ENCODE measurements around the gene TRAPPC12. TPM values are rescaled to one million over a fixed set of nuclear protein-coding genes. Genes with fewer than 3 reads are reported as not detected.

TRAPPC12 gene
- polyA plus RNA-seq, 1 donor (not counting 4 experiments of a cell fraction or from before 2014, with no cell fraction given) = 44.2 TPM

GRCh38 chr2:3520591-3520990 lies 141.1 kb downstream of the TRAPPC12 start:
- H3K9me3 ChIP-seq (ENCODE audit: control insufficient read depth, low read depth, low read length) = no peaks in the 10 kb centered on the region
- no peaks in the 10 kb centered on the region for H3K27me3 ChIP-seq (ENCODE audit: control insufficient read depth, extremely low read depth, insufficient read depth, low read length)
- TF ChIP-seq CTCF (optimal IDR thresholded peaks at IDR 0.05 in 1 of 3, IDR thresholded peaks at IDR 0.05 in 1 of 3, conservative IDR thresholded peaks at IDR 0.05 in 1 of 3; ENCODE audit: extremely low read depth in 1 of 3, insufficient read depth in 2 of 3, low read length in 3 of 3) = no peak
- no peak overlapping the region for H3K4me3 ChIP-seq (ENCODE audit: control insufficient read depth in 2 of 3, extremely low read depth in 1 of 3, insufficient read depth in 2 of 3, low read depth in 1 of 3, low read length in 3 of 3)
- peak overlapping the region; percentile 94 for H3K4me2 ChIP-seq (ENCODE audit: control insufficient read depth, extremely low read depth, insufficient read depth, low read depth, low read length)
- peaks cover 12% of the 10 kb centered on the region for H3K79me2 ChIP-seq (ENCODE audit: control insufficient read depth, insufficient read depth, low read length)
- H3K36me3 ChIP-seq (ENCODE audit: control insufficient read depth in 2 of 2, extremely low read depth in 1 of 2, insufficient read depth in 2 of 2, low read length in 2 of 2) = peaks cover 0 to 2% of the 10 kb centered on the region in 2 experiments
- no peak for FAIRE-seq
- H3K27ac ChIP-seq (ENCODE audit: control insufficient read depth, insufficient read depth, low read length) = no peak overlapping the region
- H4K20me1 ChIP-seq (ENCODE audit: control insufficient read depth, extremely low read depth, insufficient read depth, low read length) = no peaks in the 10 kb centered on the region
- peaks cover 15% of the 10 kb centered on the region for H3K4me1 ChIP-seq (ENCODE audit: control insufficient read depth, extremely low read depth, insufficient read depth, low read length)
- dilution Hi-C loops (cut with MboI; ENCODE audit: extremely low pct_ligation_motif_present, low sequenced_read_pairs) = no loop called here
- DNase-seq (ENCODE audit: low read depth, low spot score) = no peak
- H3K9ac ChIP-seq (ENCODE audit: control insufficient read depth, extremely low read depth, insufficient read depth, low read length) = no peak overlapping the region
- no peaks in the 10 kb centered on the region for H3K9me1 ChIP-seq (ENCODE audit: control insufficient read depth, extremely low read depth, insufficient read depth, low read length)
- no peak overlapping the region for H2AFZ ChIP-seq (ENCODE audit: control insufficient read depth, low read length)

GRCh38 chr2:3522961-3523421 lies 143.5 kb downstream of the TRAPPC12 start:
- no peak for FAIRE-seq
- dilution Hi-C loops (cut with MboI; ENCODE audit: extremely low pct_ligation_motif_present, low sequenced_read_pairs) = no loop called here

More at GRCh38 chr2:3522961-3523421, 143.5 kb downstream of the TRAPPC12 start:
- TF ChIP-seq EZH2 (IDR thresholded peaks at IDR 0.05; ENCODE audit: low read length) (no peak), CTCF (optimal IDR thresholded peaks at IDR 0.05 in 1 of 3, IDR thresholded peaks at IDR 0.05 in 1 of 3, conservative IDR thresholded peaks at IDR 0.05 in 1 of 3; ENCODE audit: extremely low read depth in 1 of 3, insufficient read depth in 2 of 3, low read length in 3 of 3) (no peak)
- H3K27ac ChIP-seq (ENCODE audit: control insufficient read depth, insufficient read depth, low read length) = no peak overlapping the region
- DNase-seq (ENCODE audit: low read depth, low spot score) = no peak
- no peaks in the 10 kb centered on the region for H4K20me1 ChIP-seq (ENCODE audit: control insufficient read depth, extremely low read depth, insufficient read depth, low read length)
- no peaks in the 10 kb centered on the region for H3K36me3 ChIP-seq (ENCODE audit: control insufficient read depth in 2 of 2, extremely low read depth in 1 of 2, insufficient read depth in 2 of 2, low read length in 2 of 2)
- no peaks in the 10 kb centered on the region for H3K9me1 ChIP-seq (ENCODE audit: control insufficient read depth, extremely low read depth, insufficient read depth, low read length)
- no peak overlapping the region for H3K4me3 ChIP-seq (ENCODE audit: control insufficient read depth in 2 of 3, extremely low read depth in 1 of 3, insufficient read depth in 2 of 3, low read depth in 1 of 3, low read length in 3 of 3)
- H2AFZ ChIP-seq (ENCODE audit: control insufficient read depth, low read length) = no peak overlapping the region
- H3K79me2 ChIP-seq (ENCODE audit: control insufficient read depth, insufficient read depth, low read length) = peaks cover 4% of the 10 kb centered on the region
- no peak overlapping the region for H3K9ac ChIP-seq (ENCODE audit: control insufficient read depth, extremely low read depth, insufficient read depth, low read length)
- no peak overlapping the region for H3K4me2 ChIP-seq (ENCODE audit: control insufficient read depth, extremely low read depth, insufficient read depth, low read depth, low read length)
- H3K4me1 ChIP-seq (ENCODE audit: control insufficient read depth, extremely low read depth, insufficient read depth, low read length) = peaks cover 15% of the 10 kb centered on the region
- H3K27me3 ChIP-seq (ENCODE audit: control insufficient read depth, extremely low read depth, insufficient read depth, low read length) = no peaks in the 10 kb centered on the region
- no peaks in the 10 kb centered on the region for H3K9me3 ChIP-seq (ENCODE audit: control insufficient read depth, low read depth, low read length)
